ENCODE results near the gene SUN2. TPM values are rescaled to one million over a fixed set of nuclear protein-coding genes. Genes with fewer than 3 reads are reported as not detected.

The SUN2 gene
- total RNA-seq, 6 donors from 2014 or later, result 191 to 436 (median 275) TPM

GRCh38 chr22:38789606-38790005 is 33.8 kb upstream of the SUN2 start:
- Histone ChIP-seq H3K27me3 (no peaks in the 10 kb centered on the region), H3K4me3 (no peak overlapping the region), H3K36me3 (peaks cover 0 to 12% (median 9%) of the 10 kb centered on the region in 4 donors), H3K4me1 (peaks cover 16 to 27% (median 18%) of the 10 kb centered on the region in 4 donors), H3K9me3 (no peaks in the 10 kb centered on the region), H3K27ac (peak overlapping the region in 1 of 4 donors; percentile 66)
- 83 to 87% methylated on average over 4 of the region's 4 CpGs for WGBS, 2 donors
- TF ChIP-seq POLR2A (IDR thresholded peaks at IDR 0.05) (no peak), POLR2AphosphoS5 (IDR thresholded peaks at IDR 0.05) (no peak), EP300 (IDR thresholded peaks at IDR 0.05) (no peak)
- TF ChIP-seq, protein P1, sequence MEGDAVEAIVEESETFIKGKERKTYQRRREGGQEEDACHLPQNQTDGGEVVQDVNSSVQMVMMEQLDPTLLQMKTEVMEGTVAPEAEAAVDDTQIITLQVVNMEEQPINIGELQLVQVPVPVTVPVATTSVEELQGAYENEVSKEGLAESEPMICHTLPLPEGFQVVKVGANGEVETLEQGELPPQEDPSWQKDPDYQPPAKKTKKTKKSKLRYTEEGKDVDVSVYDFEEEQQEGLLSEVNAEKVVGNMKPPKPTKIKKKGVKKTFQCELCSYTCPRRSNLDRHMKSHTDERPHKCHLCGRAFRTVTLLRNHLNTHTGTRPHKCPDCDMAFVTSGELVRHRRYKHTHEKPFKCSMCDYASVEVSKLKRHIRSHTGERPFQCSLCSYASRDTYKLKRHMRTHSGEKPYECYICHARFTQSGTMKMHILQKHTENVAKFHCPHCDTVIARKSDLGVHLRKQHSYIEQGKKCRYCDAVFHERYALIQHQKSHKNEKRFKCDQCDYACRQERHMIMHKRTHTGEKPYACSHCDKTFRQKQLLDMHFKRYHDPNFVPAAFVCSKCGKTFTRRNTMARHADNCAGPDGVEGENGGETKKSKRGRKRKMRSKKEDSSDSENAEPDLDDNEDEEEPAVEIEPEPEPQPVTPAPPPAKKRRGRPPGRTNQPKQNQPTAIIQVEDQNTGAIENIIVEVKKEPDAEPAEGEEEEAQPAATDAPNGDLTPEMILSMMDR (IDR thresholded peaks at IDR 0.05), result no peak
- no peak for ATAC-seq (ENCODE audit: low FRiP score in 2 of 2)
- no peak for DNase-seq

GRCh38 chr22:38788846-38789245 is 33.0 kb upstream of the SUN2 start:
- ATAC-seq (ENCODE audit: low FRiP score in 2 of 2) (no peak), DNase-seq (no peak)
- WGBS, 2 donors, result 74 to 76% methylated on average over 6 of the region's 6 CpGs
- Histone ChIP-seq H3K9me3 (no peaks in the 10 kb centered on the region), H3K4me1 (peaks cover 12 to 22% (median 16%) of the 10 kb centered on the region in 4 donors), H3K4me3 (no peak overlapping the region), H3K27me3 (no peaks in the 10 kb centered on the region), H3K27ac (peak overlapping the region; percentile 2 to 66 (median 48)), H3K36me3 (peaks cover 0 to 12% (median 9%) of the 10 kb centered on the region in 4 donors)
- TF ChIP-seq, protein P1 (IDR thresholded peaks at IDR 0.05), result no peak
- TF ChIP-seq POLR2AphosphoS5 (IDR thresholded peaks at IDR 0.05) (no peak), POLR2A (IDR thresholded peaks at IDR 0.05) (no peak), EP300 (IDR thresholded peaks at IDR 0.05) (no peak)

DNA sequence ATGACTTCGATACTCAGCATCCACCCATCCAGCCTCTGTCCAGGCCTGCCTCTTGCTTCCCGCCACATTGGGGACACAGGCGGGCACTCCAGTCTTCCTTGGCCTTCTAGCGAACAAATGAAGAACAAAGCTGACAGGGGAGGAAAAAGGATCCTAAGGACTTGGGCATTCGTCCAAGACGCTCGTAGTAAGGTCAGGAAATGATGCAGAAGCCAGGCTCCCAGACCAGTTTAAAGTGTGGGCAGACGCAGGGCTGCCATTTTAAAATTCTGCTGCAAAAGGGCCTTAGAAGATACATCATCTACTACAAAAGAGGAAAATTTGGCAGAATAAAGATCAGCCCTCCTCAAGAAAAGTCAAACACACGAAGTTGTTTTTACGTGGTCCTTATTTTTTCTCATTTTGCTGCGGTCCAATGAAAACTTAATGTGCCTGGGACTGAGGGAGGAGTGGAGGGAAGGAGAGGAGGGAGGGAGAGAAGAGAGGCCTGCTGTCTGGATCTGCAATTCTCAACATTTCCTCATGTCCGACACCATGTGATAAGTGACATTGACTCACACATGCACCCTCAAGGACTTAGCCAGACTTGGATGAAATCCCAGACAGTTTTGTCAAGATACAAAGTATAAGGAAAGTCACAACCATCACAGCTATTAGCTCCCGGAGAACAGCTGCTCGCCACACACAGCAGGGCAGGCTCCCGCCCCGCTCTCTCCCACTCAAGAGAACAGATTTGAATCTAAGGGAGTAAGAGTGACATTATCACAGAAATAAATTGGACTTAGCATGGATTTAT is 32.4 kb upstream of the SUN2 start:
- no peaks in the 10 kb centered on the region for H3K27me3 ChIP-seq
- no peak overlapping the region for H3K4me3 ChIP-seq
- H3K4me1 ChIP-seq, result peaks cover 8 to 18% (median 14%) of the 10 kb centered on the region in 4 donors
- H3K36me3 ChIP-seq, result peaks cover 0 to 12% (median 9%) of the 10 kb centered on the region in 4 donors
- H3K27ac ChIP-seq, result peak overlapping the region; percentile 38 to 66 (median 50)
- ATAC-seq (ENCODE audit: low FRiP score in 2 of 2), result peak; percentile 79 to 90
- DNase-seq, result peak; percentile 43 to 56
- H3K9me3 ChIP-seq, result no peaks in the 10 kb centered on the region
- TF ChIP-seq POLR2AphosphoS5 (IDR thresholded peaks at IDR 0.05), result peak; percentile 21 to 38
- TF ChIP-seq EP300 (IDR thresholded peaks at IDR 0.05), result no peak
- TF ChIP-seq POLR2A (IDR thresholded peaks at IDR 0.05), result no peak
- TF ChIP-seq, protein P1 (IDR thresholded peaks at IDR 0.05), result no peak
- 52% methylated on average over 16 of the region's 16 CpGs for WGBS, 2 donors

- 91 to 93% methylated on average over 3 of the region's 3 CpGs for WGBS, 2 donors
- H3K27me3 ChIP-seq, result no peaks in the 10 kb centered on the region
- no peak overlapping the region for H3K4me3 ChIP-seq
- ATAC-seq (ENCODE audit: low FRiP score in 2 of 2), result no peak
- H3K4me1 ChIP-seq, result peaks cover 5 to 14% (median 11%) of the 10 kb centered on the region in 4 donors
- no peak for DNase-seq
- H3K9me3 ChIP-seq, result no peaks in the 10 kb centered on the region
- H3K36me3 ChIP-seq, result peaks cover 0 to 12% (median 11%) of the 10 kb centered on the region in 4 donors
- TF ChIP-seq EP300 (IDR thresholded peaks at IDR 0.05) (no peak), POLR2AphosphoS5 (IDR thresholded peaks at IDR 0.05) (no peak), POLR2A (IDR thresholded peaks at IDR 0.05) (no peak)
- TF ChIP-seq, protein P1 (IDR thresholded peaks at IDR 0.05), result no peak
- no peak overlapping the region for H3K27ac ChIP-seq
Observed at GRCh38 chr22:38786631-38787030, 30.8 kb upstream of the SUN2 start.

Data from upper lobe of left lung (tissue), 6 donors.